Skeletal muscle tissue (tissue), 4 donors: Measurements from ENCODE around the gene DYSF. TPM values are rescaled to one million over a fixed set of nuclear protein-coding genes. Genes with fewer than 3 reads are reported as not detected.

Experiments
- H3K27ac ChIP-seq: one replicate; pipeline ENCODE4 v1.7.0; 2013; ENCODE audit warnings: mild to moderate bottlenecking, low read depth, low read length, inconsistent platforms
- H3K27me3 ChIP-seq, 3 donors: one replicate each; pipeline ENCODE4 v1.7.0; 2013; ENCODE audit warnings: low read length in 3 of 3; ENCODE audit not compliant: control insufficient read depth in 3 of 3, insufficient read depth in 3 of 3
- H3K36me3 ChIP-seq, 3 donors: one replicate each; pipeline ENCODE4 v1.7.0; 2013; ENCODE audit warnings: low read length in 3 of 3; ENCODE audit not compliant: control insufficient read depth in 3 of 3, insufficient read depth in 3 of 3
- H3K4me1 ChIP-seq, 3 donors: one replicate each; pipeline ENCODE4 v1.7.0; 2013; ENCODE audit warnings: low read length in 3 of 3, mild to moderate bottlenecking in 3 of 3; ENCODE audit not compliant: control insufficient read depth in 3 of 3, insufficient read depth in 3 of 3
- H3K4me3 ChIP-seq, 3 donors: one replicate each; pipeline ENCODE4 v1.7.0; 2013; ENCODE audit warnings: low read length in 3 of 3
- H3K9ac ChIP-seq, 3 donors: one replicate each; pipeline ENCODE4 v1.7.0; 2013; ENCODE audit warnings: low read length in 3 of 3, mild to moderate bottlenecking in 3 of 3, moderate library complexity in 2 of 3, low read depth in 1 of 3
- H3K9me3 ChIP-seq, 3 donors: one replicate each; pipeline ENCODE4 v1.7.0; 2013; ENCODE audit warnings: low read length in 3 of 3; ENCODE audit not compliant: control insufficient read depth in 3 of 3
- total RNA-seq: library from RNA; depleted of rRNA; stranded (reverse); fragments of >200 nt; gene quantifications from one replicate; pipeline ENCODE4 v1.2.3, GENCODE V29; 2014
- donor health status: Osteomylitis.

Gene DYSF
- total RNA-seq, 1 donor from 2014 or later: 88.7 TPM

- Histone ChIP-seq H3K9ac (no peak overlapping the region), H3K27me3 (no peaks in the 10 kb centered on the region), H3K27ac (no peak overlapping the region), H3K4me3 (no peak overlapping the region), H3K4me1 (peaks cover 43 to 77% (median 53%) of the 10 kb centered on the region in 3 donors), H3K9me3 (no peaks in the 10 kb centered on the region), H3K36me3 (peaks cover 0 to 5% (median 0%) of the 10 kb centered on the region in 3 donors)
Measured at GRCh38 chr2:71496156-71496770, 42.9 kb downstream of the DYSF start.

- H3K27me3 ChIP-seq: no peaks in the 10 kb centered on the region
- H3K4me3 ChIP-seq: no peak overlapping the region
- no peaks in the 10 kb centered on the region for H3K9me3 ChIP-seq
- H3K27ac ChIP-seq: peak overlapping the region; percentile 48
- peaks cover 50 to 88% (median 60%) of the 10 kb centered on the region in 3 donors for H3K4me1 ChIP-seq
- peaks cover 0 to 5% (median 0%) of the 10 kb centered on the region in 3 donors for H3K36me3 ChIP-seq
- no peak overlapping the region for H3K9ac ChIP-seq
Measured at GRCh38 chr2:71498261-71498701, 44.9 kb downstream of the DYSF start.

GRCh38 chr2:71499691-71500090 lies 46.3 kb downstream of the DYSF start:
- peak overlapping the region in 1 of 3 donors; percentile 1 for H3K9ac ChIP-seq
- peaks cover 60 to 96% (median 70%) of the 10 kb centered on the region in 3 donors for H3K4me1 ChIP-seq
- H3K4me3 ChIP-seq: peak overlapping the region in 1 of 3 donors; percentile 35
- no peaks in the 10 kb centered on the region for H3K9me3 ChIP-seq
- H3K36me3 ChIP-seq: peaks cover 0 to 4% (median 0%) of the 10 kb centered on the region in 3 donors
- peak overlapping the region; percentile 48 for H3K27ac ChIP-seq
- no peaks in the 10 kb centered on the region for H3K27me3 ChIP-seq

- peaks cover 65 to 96% (median 74%) of the 10 kb centered on the region in 3 donors for H3K4me1 ChIP-seq
- H3K27ac ChIP-seq: peak overlapping the region; percentile 48
- H3K4me3 ChIP-seq: no peak overlapping the region
- peak overlapping the region in 1 of 3 donors; percentile 40 for H3K9ac ChIP-seq
- peaks cover 0 to 3% (median 3%) of the 10 kb centered on the region in 3 donors for H3K36me3 ChIP-seq
- no peaks in the 10 kb centered on the region for H3K9me3 ChIP-seq
- H3K27me3 ChIP-seq: no peaks in the 10 kb centered on the region
Measured at GRCh38 chr2:71500426-71501079, 47.2 kb downstream of the DYSF start.

- Histone ChIP-seq H3K36me3 (peaks cover 0 to 3% (median 2%) of the 10 kb centered on the region in 3 donors), H3K27me3 (no peaks in the 10 kb centered on the region), H3K4me3 (peak overlapping the region in 2 of 3 donors; percentile 40 to 64), H3K4me1 (peaks cover 66 to 83% (median 75%) of the 10 kb centered on the region in 3 donors), H3K9me3 (no peaks in the 10 kb centered on the region), H3K27ac (peak overlapping the region; percentile 88), H3K9ac (peak overlapping the region; percentile 34 to 66 (median 47))
Measured at GRCh38 chr2:71502941-71503738, 49.8 kb downstream of the DYSF start.

- Histone ChIP-seq H3K4me1 (peaks cover 61 to 84% (median 71%) of the 10 kb centered on the region in 3 donors), H3K9me3 (no peaks in the 10 kb centered on the region), H3K4me3 (peak overlapping the region in 1 of 3 donors; percentile 64), H3K36me3 (peaks cover 0 to 3% (median 2%) of the 10 kb centered on the region in 3 donors), H3K9ac (peak overlapping the region; percentile 34 to 66 (median 47)), H3K27me3 (no peaks in the 10 kb centered on the region), H3K27ac (peak overlapping the region; percentile 88)
Measured at GRCh38 chr2:71503837-71504236, 50.5 kb downstream of the DYSF start.

GRCh38 chr2:71504611-71505010 lies 51.2 kb downstream of the DYSF start:
- Histone ChIP-seq H3K4me3 (no peak overlapping the region), H3K9me3 (no peaks in the 10 kb centered on the region), H3K27ac (peak overlapping the region; percentile 88), H3K36me3 (peaks cover 0 to 3% (median 2%) of the 10 kb centered on the region in 3 donors), H3K4me1 (peaks cover 58 to 77% (median 63%) of the 10 kb centered on the region in 3 donors), H3K9ac (peak overlapping the region in 2 of 3 donors; percentile 12 to 54), H3K27me3 (no peaks in the 10 kb centered on the region)

- H3K4me1 ChIP-seq: peaks cover 54 to 75% (median 57%) of the 10 kb centered on the region in 3 donors
- peak overlapping the region; percentile 88 for H3K27ac ChIP-seq
- no peaks in the 10 kb centered on the region for H3K27me3 ChIP-seq
- H3K36me3 ChIP-seq: peaks cover 0 to 3% (median 2%) of the 10 kb centered on the region in 3 donors
- peak overlapping the region in 2 of 3 donors; percentile 5 to 29 for H3K4me3 ChIP-seq
- H3K9me3 ChIP-seq: no peaks in the 10 kb centered on the region
- H3K9ac ChIP-seq: peak overlapping the region; percentile 27 to 45 (median 43)
Measured at GRCh38 chr2:71505086-71505769, 51.9 kb downstream of the DYSF start.

- H3K4me1 ChIP-seq: peaks cover 52 to 72% (median 52%) of the 10 kb centered on the region in 3 donors
Measured at GRCh38 chr2:71505770-71506140, 52.4 kb downstream of the DYSF start.

More at GRCh38 chr2:71505770-71506140, 52.4 kb downstream of the DYSF start:
- H3K4me3 ChIP-seq: peak overlapping the region in 1 of 3 donors; percentile 5
- H3K9ac ChIP-seq: peak overlapping the region; percentile 25 to 43 (median 27)
- peak overlapping the region; percentile 88 for H3K27ac ChIP-seq
- H3K27me3 ChIP-seq: no peaks in the 10 kb centered on the region
- no peaks in the 10 kb centered on the region for H3K9me3 ChIP-seq
- H3K36me3 ChIP-seq: peaks cover 0 to 3% (median 2%) of the 10 kb centered on the region in 3 donors
